ENCODE measurements around the gene PAFAH1B2. TPM values are rescaled to one million over a fixed set of nuclear protein-coding genes. Genes with fewer than 3 reads are reported as not detected.
"Not testable (repeated sequence)": the region's sequence is repeated elsewhere in the genome, so short reads cannot be mapped to it uniquely, and the experiment has no call there.

The PAFAH1B2 gene
- total RNA-seq, 1 donor = 72.4 TPM

DNA sequence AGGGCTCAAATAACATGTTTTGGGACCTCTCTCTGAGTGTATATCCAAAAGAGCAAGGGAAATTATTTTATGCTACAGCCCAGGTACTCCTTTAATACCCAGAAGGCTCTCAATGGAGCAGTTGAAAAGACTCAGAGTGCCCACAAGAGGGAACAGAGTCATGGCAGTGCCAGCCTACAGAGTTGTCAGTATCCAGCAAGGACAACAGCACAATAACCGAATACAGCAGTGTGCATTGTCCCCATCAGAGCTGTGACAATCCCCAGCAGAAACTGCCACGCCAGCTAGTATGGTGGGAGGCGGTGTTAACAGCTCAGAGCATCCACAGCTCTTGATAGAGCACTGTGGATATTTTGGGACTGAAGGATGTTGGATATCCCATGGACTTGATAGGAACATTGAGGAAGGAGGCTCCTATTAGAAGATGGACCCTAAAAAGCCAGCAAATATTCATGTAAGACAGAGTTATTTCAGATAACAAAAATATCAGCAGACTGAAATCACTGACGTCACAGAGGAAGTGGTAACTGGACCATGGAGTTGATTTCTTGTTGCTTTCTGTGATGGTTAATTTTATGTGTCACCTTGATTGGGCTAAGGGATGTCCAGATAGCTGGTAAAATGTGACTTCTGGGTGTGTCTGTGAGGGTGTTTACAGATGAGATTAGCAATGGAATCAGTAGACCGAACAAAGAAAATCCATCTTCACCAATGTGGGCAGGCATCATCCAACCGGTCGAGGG, 17.7 kb upstream of the PAFAH1B2 start:
- DNase-seq (ENCODE audit: low read depth in 2 of 3, low spot score in 2 of 3) = no peak

DNA sequence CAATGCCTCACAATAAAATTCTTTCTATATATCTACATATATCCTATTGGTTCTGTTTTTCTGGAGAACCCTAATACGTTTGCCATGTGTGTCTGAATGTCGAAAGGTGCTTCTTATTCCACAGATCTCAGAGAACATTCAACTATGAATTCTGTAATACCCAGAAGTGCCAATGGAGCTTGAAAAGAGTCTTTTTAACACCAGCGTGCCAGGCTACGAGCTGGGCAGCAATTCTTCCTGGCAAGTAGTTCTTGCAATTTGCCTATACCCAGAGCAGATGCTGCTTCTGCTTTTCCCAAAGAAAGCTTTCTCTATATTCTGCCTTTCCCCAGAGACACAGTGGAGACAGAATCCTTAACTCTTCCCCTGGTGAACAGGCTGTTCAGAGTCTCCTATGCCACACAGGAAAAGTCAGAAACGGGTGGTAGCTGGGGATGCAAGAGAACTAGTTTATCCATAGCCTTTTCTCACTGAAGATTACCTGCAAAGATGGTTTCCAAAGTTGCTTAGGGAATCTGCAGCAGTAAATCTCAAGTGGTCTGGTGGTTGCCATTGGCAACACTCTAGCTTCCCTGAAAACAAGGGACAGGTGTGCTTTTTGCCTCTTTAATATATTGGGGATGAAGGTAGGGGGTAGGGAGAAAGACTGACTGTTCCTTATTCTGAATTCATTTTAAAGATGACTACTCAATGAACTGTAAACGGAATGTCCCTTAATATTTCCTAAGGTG, 16.8 kb upstream of the PAFAH1B2 start:
- no peak for DNase-seq (ENCODE audit: low read depth in 2 of 3, low spot score in 2 of 3)

- no peak for DNase-seq (ENCODE audit: low read depth in 2 of 3, low spot score in 2 of 3)
These were observed 15.8 kb upstream of the PAFAH1B2 start for GRCh38 chr11:117128289-117128688.

DNA sequence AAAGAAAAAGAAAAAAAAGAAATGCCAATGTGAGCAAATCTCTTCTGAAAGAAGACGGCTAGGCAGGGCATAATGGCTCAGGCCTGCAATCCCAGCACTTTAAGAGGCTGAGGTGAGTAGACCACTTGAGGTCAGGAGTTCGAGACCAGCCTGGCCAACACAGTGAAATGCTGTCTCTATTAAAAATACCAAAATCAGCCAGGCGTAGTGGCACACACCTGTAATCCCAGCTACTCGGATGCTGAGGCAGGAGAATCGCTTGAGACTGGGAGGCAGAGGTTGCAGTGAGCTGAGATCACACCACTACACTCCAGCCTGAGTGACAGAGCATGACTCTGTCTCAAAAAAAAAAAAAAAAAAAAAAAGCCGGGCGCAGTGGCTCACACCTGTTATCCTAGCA, 13.7 kb upstream of the PAFAH1B2 start:
- DNase-seq (ENCODE audit: low read depth in 2 of 3, low spot score in 2 of 3) = not testable (repeated sequence)

DNA sequence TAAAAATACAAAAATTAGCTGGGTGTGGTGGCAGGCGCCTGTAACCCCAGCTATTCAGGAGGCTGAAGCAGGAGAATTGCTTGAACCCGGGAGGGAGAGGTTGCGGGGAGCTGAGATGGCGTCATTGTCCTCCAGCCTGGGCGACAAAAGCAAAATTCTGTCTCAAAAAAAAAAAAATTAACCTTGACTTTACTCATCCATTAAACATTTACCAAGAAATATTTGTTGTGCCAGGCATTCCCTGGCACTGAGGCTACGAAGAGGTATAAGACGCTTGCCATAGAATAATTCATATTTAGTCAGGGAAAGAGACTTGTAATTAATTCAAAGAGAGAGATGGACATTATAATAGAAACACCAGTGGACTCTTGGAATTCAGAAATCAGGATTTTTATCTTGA, 13.2 kb upstream of the PAFAH1B2 start:
- no peak for DNase-seq (ENCODE audit: low read depth in 2 of 3, low spot score in 2 of 3)

GRCh38 chr11:117134431-117134830, 9.7 kb upstream of the PAFAH1B2 start:
- no peak for DNase-seq (ENCODE audit: low read depth in 2 of 3, low spot score in 2 of 3)

- not testable (repeated sequence) for DNase-seq (ENCODE audit: low read depth in 2 of 3, low spot score in 2 of 3)
These were observed 9.1 kb upstream of the PAFAH1B2 start for GRCh38 chr11:117134979-117135378.

- not testable (repeated sequence) for DNase-seq (ENCODE audit: low read depth in 2 of 3, low spot score in 2 of 3)
These were observed 6.6 kb upstream of the PAFAH1B2 start for GRCh38 chr11:117137223-117138086.

DNA sequence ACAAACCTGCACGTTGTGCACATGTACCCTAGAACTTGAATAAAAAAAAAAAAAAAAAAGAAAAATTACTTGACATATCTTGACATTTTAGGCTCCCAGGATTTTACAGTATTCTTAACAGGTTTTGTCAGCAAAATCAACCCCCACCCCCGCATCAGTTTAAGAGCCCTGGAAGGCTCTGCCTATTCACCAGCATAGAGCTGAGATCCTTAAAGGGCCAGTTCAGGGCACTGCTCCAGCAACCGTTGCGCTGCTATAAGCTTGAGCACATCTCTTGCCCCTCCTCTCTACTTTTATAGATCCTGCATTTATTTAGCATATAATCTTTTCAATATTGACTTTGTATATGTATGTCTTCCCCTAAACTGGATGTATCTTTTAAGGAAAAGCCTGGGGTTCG, 697 bp upstream of the PAFAH1B2 start:
- DNase-seq (ENCODE audit: low read depth in 2 of 3, low spot score in 2 of 3) = peak in 2 of 3 donors; percentile 34 to 58

DNA sequence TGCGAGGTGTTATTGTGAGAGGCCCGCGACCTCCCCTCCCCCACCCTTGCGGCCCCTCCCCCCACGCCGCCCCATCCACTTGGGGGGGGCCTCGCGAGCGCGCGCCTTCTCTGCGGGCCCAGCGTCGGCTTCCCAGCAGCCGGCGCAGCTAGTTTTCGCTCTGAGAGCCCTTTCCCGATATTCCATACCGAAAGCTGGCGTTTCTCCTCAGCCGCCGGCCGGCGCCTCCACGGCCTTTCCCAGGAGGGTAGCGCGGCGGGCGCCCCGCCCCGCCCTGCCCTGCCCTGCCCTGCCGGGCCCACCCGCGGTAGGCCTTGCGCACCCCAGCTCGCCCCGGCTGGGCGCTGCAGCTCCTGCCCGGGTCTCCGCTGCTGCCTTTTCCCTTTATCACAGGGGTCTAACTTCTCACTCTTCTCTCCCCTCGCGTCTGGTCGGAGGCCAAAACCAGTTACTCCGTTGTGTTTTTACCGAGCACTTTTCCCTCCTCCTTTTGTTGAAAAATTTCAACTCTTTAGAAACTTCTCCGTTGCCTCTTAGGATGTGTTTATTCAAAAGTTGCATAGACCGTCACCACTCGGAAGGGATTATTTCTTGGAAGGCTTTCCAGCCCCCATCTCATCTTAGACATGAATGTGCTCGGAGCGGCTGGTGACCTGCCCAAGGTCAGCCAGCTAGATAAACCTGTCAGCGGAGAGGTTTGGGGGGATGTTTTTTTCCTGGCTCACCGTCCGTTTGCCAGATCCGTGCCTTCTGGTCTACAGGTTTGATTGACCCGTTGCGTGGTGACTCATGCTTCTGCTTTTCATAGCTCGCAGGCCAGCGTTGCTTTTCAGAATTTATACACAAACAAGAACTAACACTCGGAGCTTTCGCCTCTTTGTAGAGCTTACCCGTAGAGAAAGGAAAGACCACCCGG, 648 bp downstream of the PAFAH1B2 start:
- DNase-seq (ENCODE audit: low read depth in 2 of 3, low spot score in 2 of 3) = peak in 2 of 3 donors; percentile 75 to 79

- peak in 2 of 3 donors; percentile 58 to 63 for DNase-seq (ENCODE audit: low read depth in 2 of 3, low spot score in 2 of 3)
These were observed 1.3 kb downstream of the PAFAH1B2 start for GRCh38 chr11:117145393-117145761.

DNA sequence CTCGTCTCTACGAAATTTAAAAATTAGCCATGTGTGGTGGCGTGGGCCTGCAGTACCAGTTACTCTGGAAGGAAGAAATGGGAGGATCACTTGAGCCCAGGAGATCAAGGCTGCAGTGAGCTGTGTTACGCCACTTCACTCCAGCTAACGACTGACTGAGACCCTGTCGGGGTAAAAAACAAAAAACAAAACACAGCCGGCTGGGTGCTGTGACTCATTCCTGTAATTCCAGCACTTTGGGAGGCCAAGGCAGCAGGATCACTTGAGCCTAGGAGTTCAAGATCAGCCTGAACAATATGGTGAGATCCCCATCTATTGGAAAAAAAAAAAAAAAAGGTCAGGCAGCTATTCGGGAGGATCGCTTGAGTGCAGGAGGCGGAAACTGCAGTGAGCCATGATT, 2.4 kb downstream of the PAFAH1B2 start:
- DNase-seq (ENCODE audit: low read depth in 2 of 3, low spot score in 2 of 3) = no peak

DNA sequence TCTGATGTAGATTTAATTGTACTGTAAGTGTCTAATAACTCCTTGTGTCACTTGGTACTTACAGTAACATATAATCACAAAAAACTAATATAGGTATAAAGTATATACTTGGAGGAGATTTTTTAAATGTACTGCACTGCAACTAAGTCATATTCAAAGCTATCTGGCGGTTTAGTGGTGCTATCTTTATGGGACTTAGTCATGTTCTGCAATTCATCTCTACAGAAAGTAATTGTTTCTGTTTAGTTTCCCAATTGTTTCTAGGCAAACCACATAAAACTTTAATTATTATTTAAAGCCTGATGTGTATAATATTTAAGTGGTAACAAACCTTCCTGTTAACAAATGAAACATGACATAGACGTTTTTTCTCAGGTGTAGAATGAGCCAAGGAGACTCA, 8.0 kb downstream of the PAFAH1B2 start:
- no peak for DNase-seq (ENCODE audit: low read depth in 2 of 3, low spot score in 2 of 3)

DNA sequence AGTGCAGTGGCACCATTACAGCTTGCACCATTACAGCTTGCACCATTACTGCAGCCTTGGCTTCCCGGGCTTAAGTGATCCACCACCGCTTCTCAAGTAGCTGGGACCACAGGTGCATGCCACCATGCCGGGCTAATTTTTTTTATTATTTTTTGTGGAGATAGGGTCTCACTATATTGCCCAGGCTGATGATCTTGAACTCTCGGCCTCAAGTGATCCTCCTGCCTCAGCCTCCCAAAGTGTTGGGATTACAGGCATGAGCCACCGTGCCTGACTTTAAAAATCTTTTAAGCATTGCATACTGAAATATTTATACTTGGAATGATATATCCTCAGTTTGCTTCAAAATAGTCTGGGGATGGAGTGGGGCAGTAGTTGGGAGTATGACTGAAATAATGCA, 10.4 kb downstream of the PAFAH1B2 start:
- DNase-seq (ENCODE audit: low read depth in 2 of 3, low spot score in 2 of 3) = no peak

- DNase-seq (ENCODE audit: low read depth in 2 of 3, low spot score in 2 of 3) = no peak
These were observed 13.4 kb downstream of the PAFAH1B2 start for GRCh38 chr11:117157507-117157906.

DNA sequence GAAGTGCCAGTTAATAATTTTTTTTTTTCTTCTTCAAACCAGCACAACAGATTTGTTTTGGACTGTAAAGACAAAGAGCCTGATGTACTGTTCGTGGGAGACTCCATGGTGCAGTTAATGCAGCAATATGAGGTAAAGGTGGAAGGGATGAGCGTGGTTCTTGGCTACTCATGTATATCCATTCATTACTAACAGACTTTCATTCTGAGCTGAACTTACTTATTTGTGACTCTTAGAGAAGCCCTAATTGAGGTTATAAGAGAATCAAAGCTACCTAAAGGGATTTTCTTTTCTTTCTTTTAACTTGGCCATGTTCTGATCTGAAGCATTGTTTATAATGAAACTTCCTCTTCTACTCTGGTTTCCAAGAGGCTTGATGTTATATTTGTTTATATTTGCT, 15.8 kb downstream of the PAFAH1B2 start:
- no peak for DNase-seq (ENCODE audit: low read depth in 2 of 3, low spot score in 2 of 3)

DNA sequence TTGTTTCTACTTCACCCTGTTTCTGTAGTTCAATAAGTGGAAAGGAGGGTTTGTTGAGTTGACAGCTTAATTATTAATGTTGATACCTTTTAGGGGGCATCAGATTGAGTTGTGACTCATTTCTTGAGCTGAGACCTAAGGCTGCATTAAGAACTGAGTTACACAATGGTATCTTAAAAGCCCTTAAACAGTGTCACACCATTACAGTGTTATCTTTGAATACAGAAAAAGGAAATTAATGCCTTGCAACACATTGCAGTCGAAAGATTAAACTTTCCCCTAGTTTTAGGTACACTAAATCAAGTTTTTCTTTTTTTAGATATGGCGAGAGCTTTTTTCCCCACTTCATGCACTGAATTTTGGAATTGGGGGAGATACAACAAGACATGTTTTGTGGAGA, 16.7 kb downstream of the PAFAH1B2 start:
- peak in 2 of 3 donors; percentile 27 to 52 for DNase-seq (ENCODE audit: low read depth in 2 of 3, low spot score in 2 of 3)

DNA sequence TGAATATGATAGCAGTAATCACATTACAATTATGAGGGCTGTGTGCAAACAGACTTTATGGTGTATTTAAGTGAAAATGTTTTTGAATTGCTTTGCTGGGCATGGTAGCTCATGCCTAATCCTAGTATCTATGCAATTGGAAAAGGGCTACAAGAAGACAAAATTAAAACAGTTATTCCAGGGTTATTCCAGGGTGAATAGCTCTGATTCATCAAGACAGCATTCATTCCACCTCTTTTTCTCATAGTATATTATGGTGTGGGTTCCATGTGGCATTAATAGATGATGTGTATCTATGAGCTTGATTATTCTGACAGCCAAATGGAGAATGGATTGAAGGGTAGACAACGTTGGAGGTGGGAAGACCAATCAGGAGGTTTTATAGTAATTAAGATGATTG, 22.4 kb downstream of the PAFAH1B2 start:
- DNase-seq (ENCODE audit: low read depth in 2 of 3, low spot score in 2 of 3) = no peak

- DNase-seq (ENCODE audit: low read depth in 2 of 3, low spot score in 2 of 3) = no peak
These were observed 25.6 kb downstream of the PAFAH1B2 start for GRCh38 chr11:117169736-117170135.

GRCh38 chr11:117170210-117170609, 26.1 kb downstream of the PAFAH1B2 start:
- no peak for DNase-seq (ENCODE audit: low read depth in 2 of 3, low spot score in 2 of 3)

Data from hematopoietic multipotent progenitor cell (in vitro differentiated cells).